Activated T-cell treated with anti-CD3 and anti-CD28 coated beads, Interleukin-2, amount 50 U/mL, for 4 hours (primary cell): ENCODE data around the gene YIPF4. TPM values are rescaled to one million over a fixed set of nuclear protein-coding genes. Genes with fewer than 3 reads are reported as not detected.
"Not testable (repeated sequence)": the region's sequence is repeated elsewhere in the genome, so short reads cannot be mapped to it uniquely, and the experiment has no call there.

Source experiments
- ATAC-seq, 2 donors: fragments of 200-7000 bp; cut with Tn5 transposase; one replicate each; pipeline ENCODE4 v1.10.0; 2021
- DNase-seq: peaks from one replicate; pipeline ENCODE4 v3.0.0-alpha.2; 2020
- H3K27me3 Mint-ChIP-seq: one replicate; pipeline ENCODE4 v1.8.0; 2021; ENCODE audit warnings: low read depth, mixed read lengths
- H3K36me3 Mint-ChIP-seq: one replicate; pipeline ENCODE4 v1.8.0; 2022; ENCODE audit warnings: mixed read lengths; ENCODE audit not compliant: insufficient read depth
- H3K4me1 Mint-ChIP-seq: one replicate; pipeline ENCODE4 v1.8.0; 2021; ENCODE audit warnings: low read depth, mixed read lengths
- H3K4me3 Mint-ChIP-seq: one replicate; pipeline ENCODE4 v1.8.0; 2021; ENCODE audit warnings: mild to moderate bottlenecking, moderate library complexity, mixed read lengths
- H3K9me3 Mint-ChIP-seq: one replicate; pipeline ENCODE4 v1.8.0; 2021; ENCODE audit warnings: mixed read lengths
- total RNA-seq, 3 donors: library from RNA; stranded (reverse); gene quantifications; one replicate each; pipeline ENCODE4 v1.2.1, GENCODE V29; 2021

YIPF4 gene
- total RNA-seq, 3 donors from 2014 or later: 36.2 to 37.0 (median 36.6) TPM

GRCh38 chr2:32328679-32329078 is 51.0 kb downstream of the YIPF4 start:
- not testable (repeated sequence) for H3K4me1 Mint-ChIP-seq, ATAC-seq, H3K4me3 Mint-ChIP-seq, DNase-seq, H3K9me3 Mint-ChIP-seq, H3K36me3 Mint-ChIP-seq, H3K27me3 Mint-ChIP-seq

- DNase-seq, H3K27me3 Mint-ChIP-seq, ATAC-seq, H3K36me3 Mint-ChIP-seq, H3K4me3 Mint-ChIP-seq, H3K9me3 Mint-ChIP-seq, H3K4me1 Mint-ChIP-seq: not testable (repeated sequence)
These were observed 51.7 kb downstream of the YIPF4 start for GRCh38 chr2:32329180-32329980.

GRCh38 chr2:32330136-32330535 is 52.4 kb downstream of the YIPF4 start:
- no peaks in the 10 kb centered on the region for H3K4me1 Mint-ChIP-seq
- H3K27me3 Mint-ChIP-seq: no peaks in the 10 kb centered on the region
- no peaks in the 10 kb centered on the region for H3K9me3 Mint-ChIP-seq
- no peak overlapping the region for H3K4me3 Mint-ChIP-seq
- ATAC-seq (no peak), DNase-seq (no peak)
- peaks cover 9% of the 10 kb centered on the region for H3K36me3 Mint-ChIP-seq

- no peaks in the 10 kb centered on the region for H3K27me3 Mint-ChIP-seq
- H3K4me1 Mint-ChIP-seq: no peaks in the 10 kb centered on the region
- ATAC-seq: no peak
These were observed 65.1 kb downstream of the YIPF4 start for GRCh38 chr2:32342801-32343200.

GRCh38 chr2:32350797-32351196 is 73.1 kb downstream of the YIPF4 start:
- not testable (repeated sequence) for H3K4me3 Mint-ChIP-seq, DNase-seq, H3K9me3 Mint-ChIP-seq, H3K36me3 Mint-ChIP-seq, H3K27me3 Mint-ChIP-seq, ATAC-seq, H3K4me1 Mint-ChIP-seq

More at GRCh38 chr2:32342801-32343200, 65.1 kb downstream of the YIPF4 start:
- H3K4me3 Mint-ChIP-seq: no peak overlapping the region
- no peaks in the 10 kb centered on the region for H3K9me3 Mint-ChIP-seq
- DNase-seq: no peak
- H3K36me3 Mint-ChIP-seq: peaks cover 1% of the 10 kb centered on the region

GRCh38 chr2:32355976-32356680 is 78.4 kb downstream of the YIPF4 start:
- H3K4me1 Mint-ChIP-seq: peaks cover 28% of the 10 kb centered on the region
- H3K27me3 Mint-ChIP-seq: no peaks in the 10 kb centered on the region
- DNase-seq (no peak), ATAC-seq (no peak)
- H3K4me3 Mint-ChIP-seq: peak overlapping the region; percentile 89
- H3K36me3 Mint-ChIP-seq: peaks cover 14% of the 10 kb centered on the region
- H3K9me3 Mint-ChIP-seq: no peaks in the 10 kb centered on the region

- H3K4me1 Mint-ChIP-seq: peaks cover 35% of the 10 kb centered on the region
- H3K27me3 Mint-ChIP-seq: no peaks in the 10 kb centered on the region
- peak within 1 kb of the TSS; percentile 89 for H3K4me3 Mint-ChIP-seq
- H3K36me3 Mint-ChIP-seq: peaks cover 20% of the 10 kb centered on the region
- DNase-seq: peak; percentile 88
- peak; percentile 95 for ATAC-seq
- H3K9me3 Mint-ChIP-seq: no peaks in the 10 kb centered on the region
These were observed 79.1 kb downstream of the YIPF4 start, which contains the start of gene BIRC6 for GRCh38 chr2:32356681-32357317. Gene BIRC6 (plus strand): TSS chr2:32357023. CDS start chr2:32357162, 139 bp downstream.

- Mint-ChIP-seq H3K4me1 (peaks cover 38% of the 10 kb centered on the region), H3K27me3 (no peaks in the 10 kb centered on the region), H3K4me3 (peak overlapping the region; percentile 89), H3K36me3 (peaks cover 20% of the 10 kb centered on the region), H3K9me3 (no peaks in the 10 kb centered on the region)
- ATAC-seq: peak; percentile 24 to 34
- peak; percentile 22 for DNase-seq
These were observed 79.8 kb downstream of the YIPF4 start for GRCh38 chr2:32357318-32358110.

GRCh38 chr2:32358111-32358482 is 80.4 kb downstream of the YIPF4 start:
- no peak for ATAC-seq

GRCh38 chr2:32360416-32360815 is 82.7 kb downstream of the YIPF4 start:
- peaks cover 60% of the 10 kb centered on the region for H3K4me1 Mint-ChIP-seq
- DNase-seq: no peak
- peak overlapping the region; percentile 7 for H3K4me3 Mint-ChIP-seq
- peaks cover 20% of the 10 kb centered on the region for H3K36me3 Mint-ChIP-seq
- H3K27me3 Mint-ChIP-seq: no peaks in the 10 kb centered on the region
- ATAC-seq: no peak
- no peaks in the 10 kb centered on the region for H3K9me3 Mint-ChIP-seq

More at GRCh38 chr2:32358111-32358482, 80.4 kb downstream of the YIPF4 start:
- no peaks in the 10 kb centered on the region for H3K9me3 Mint-ChIP-seq
- H3K27me3 Mint-ChIP-seq: no peaks in the 10 kb centered on the region
- DNase-seq: no peak
- peaks cover 42% of the 10 kb centered on the region for H3K4me1 Mint-ChIP-seq
- H3K4me3 Mint-ChIP-seq: peak overlapping the region; percentile 89
- peaks cover 20% of the 10 kb centered on the region for H3K36me3 Mint-ChIP-seq

GRCh38 chr2:32362997-32363396 is 85.3 kb downstream of the YIPF4 start:
- Mint-ChIP-seq H3K4me1 (peaks cover 78% of the 10 kb centered on the region), H3K36me3 (peaks cover 22% of the 10 kb centered on the region)
- H3K4me3 Mint-ChIP-seq, ATAC-seq, H3K9me3 Mint-ChIP-seq, DNase-seq, H3K27me3 Mint-ChIP-seq: not testable (repeated sequence)

- no peak overlapping the region for H3K4me3 Mint-ChIP-seq
- H3K27me3 Mint-ChIP-seq: no peaks in the 10 kb centered on the region
- peaks cover 76% of the 10 kb centered on the region for H3K4me1 Mint-ChIP-seq
- H3K9me3 Mint-ChIP-seq: no peaks in the 10 kb centered on the region
- no peak for DNase-seq
- ATAC-seq: no peak
- peaks cover 17% of the 10 kb centered on the region for H3K36me3 Mint-ChIP-seq
These were observed 85.9 kb downstream of the YIPF4 start for GRCh38 chr2:32363597-32363996.

- H3K27me3 Mint-ChIP-seq, H3K4me3 Mint-ChIP-seq, H3K9me3 Mint-ChIP-seq, DNase-seq, ATAC-seq: not testable (repeated sequence)
- H3K4me1 Mint-ChIP-seq: peaks cover 75% of the 10 kb centered on the region
- H3K36me3 Mint-ChIP-seq: peaks cover 12% of the 10 kb centered on the region
These were observed 86.6 kb downstream of the YIPF4 start for GRCh38 chr2:32364290-32364689.

- H3K27me3 Mint-ChIP-seq, ATAC-seq, H3K4me3 Mint-ChIP-seq, H3K36me3 Mint-ChIP-seq, H3K9me3 Mint-ChIP-seq, DNase-seq: not testable (repeated sequence)
- peaks cover 74% of the 10 kb centered on the region for H3K4me1 Mint-ChIP-seq
These were observed 88.0 kb downstream of the YIPF4 start for GRCh38 chr2:32365679-32366078.
